ENCODE results near the gene SLC1A6. TPM values are rescaled to one million over a fixed set of nuclear protein-coding genes. Genes with fewer than 3 reads are reported as not detected.

SLC1A6 gene
- polyA plus RNA-seq, 2 donors: 0.05 TPM; not detected in 1

DNA sequence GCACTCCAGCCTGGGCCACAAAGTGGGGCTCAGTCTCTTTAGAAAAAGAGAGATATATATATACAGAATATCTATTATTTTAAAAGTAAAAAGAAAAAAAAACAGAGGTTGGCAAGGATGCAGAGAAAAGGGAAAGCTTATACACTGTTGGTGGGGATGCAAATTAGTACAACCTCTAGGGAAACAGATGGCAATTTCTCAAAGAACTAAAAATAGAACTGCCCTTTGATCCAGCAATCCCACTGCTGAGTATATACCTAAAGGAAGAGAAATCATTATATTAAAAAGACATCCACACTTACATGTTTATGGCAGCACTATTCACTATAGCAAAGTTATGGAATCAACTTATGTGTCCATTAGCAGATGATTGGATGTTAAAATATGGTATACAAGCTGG lies 28.6 kb upstream of the SLC1A6 start:
- Histone ChIP-seq H3K36me3 (ENCODE audit: control insufficient read depth in 2 of 2, insufficient read depth in 2 of 2, low read length in 1 of 2) (no peaks in the 10 kb centered on the region), H3K27me3 (ENCODE audit: control insufficient read depth in 1 of 2, insufficient read depth in 2 of 2, low read length in 2 of 2) (peaks cover 7 to 9% of the 10 kb centered on the region in 2 donors), H3K27ac (ENCODE audit: low read depth in 2 of 2, low read length in 1 of 2) (no peak overlapping the region), H3K4me1 (ENCODE audit: control insufficient read depth in 2 of 2, insufficient read depth in 2 of 2, low read length in 1 of 2) (peaks cover 4 to 6% of the 10 kb centered on the region in 2 donors), H3K9me3 (ENCODE audit: control insufficient read depth in 2 of 2, insufficient read depth in 1 of 2, low read depth in 1 of 2, low read length in 1 of 2) (peaks cover 0 to 4% of the 10 kb centered on the region in 2 donors), H3K4me3 (ENCODE audit: low read depth in 1 of 2, low read length in 2 of 2) (no peak overlapping the region)

DNA sequence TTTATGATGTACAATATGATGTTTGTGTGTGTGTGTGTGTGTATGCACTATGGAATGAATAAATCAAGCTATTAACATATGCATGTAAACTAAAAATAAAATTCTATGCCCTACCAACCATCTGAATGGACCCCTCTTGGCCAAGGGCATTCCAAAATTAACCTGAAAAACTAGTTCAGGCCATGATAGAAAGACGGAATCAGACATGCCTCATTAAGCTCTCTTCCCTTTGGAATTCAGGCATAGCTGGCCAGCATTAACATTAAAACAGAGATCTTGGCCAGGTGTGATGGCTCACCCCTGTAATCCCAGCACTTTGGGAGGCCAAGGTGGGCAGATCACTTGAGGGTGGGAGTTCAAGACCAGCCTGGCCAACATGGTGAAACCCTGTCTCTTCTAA lies 18.3 kb upstream of the SLC1A6 start:
- H3K9me3 ChIP-seq (ENCODE audit: control insufficient read depth in 2 of 2, insufficient read depth in 1 of 2, low read depth in 1 of 2, low read length in 1 of 2): no peaks in the 10 kb centered on the region
- no peaks in the 10 kb centered on the region for H3K27me3 ChIP-seq (ENCODE audit: control insufficient read depth in 1 of 2, insufficient read depth in 2 of 2, low read length in 2 of 2)
- H3K27ac ChIP-seq (ENCODE audit: low read depth in 2 of 2, low read length in 1 of 2): no peak overlapping the region
- no peaks in the 10 kb centered on the region for H3K36me3 ChIP-seq (ENCODE audit: control insufficient read depth in 2 of 2, insufficient read depth in 2 of 2, low read length in 1 of 2)
- no peaks in the 10 kb centered on the region for H3K4me1 ChIP-seq (ENCODE audit: control insufficient read depth in 2 of 2, insufficient read depth in 2 of 2, low read length in 1 of 2)
- H3K4me3 ChIP-seq (ENCODE audit: low read depth in 1 of 2, low read length in 2 of 2): no peak overlapping the region
- WGBS, 2 donors: 49 to 52% methylated on average over 1 of the region's 1 CpG

DNA sequence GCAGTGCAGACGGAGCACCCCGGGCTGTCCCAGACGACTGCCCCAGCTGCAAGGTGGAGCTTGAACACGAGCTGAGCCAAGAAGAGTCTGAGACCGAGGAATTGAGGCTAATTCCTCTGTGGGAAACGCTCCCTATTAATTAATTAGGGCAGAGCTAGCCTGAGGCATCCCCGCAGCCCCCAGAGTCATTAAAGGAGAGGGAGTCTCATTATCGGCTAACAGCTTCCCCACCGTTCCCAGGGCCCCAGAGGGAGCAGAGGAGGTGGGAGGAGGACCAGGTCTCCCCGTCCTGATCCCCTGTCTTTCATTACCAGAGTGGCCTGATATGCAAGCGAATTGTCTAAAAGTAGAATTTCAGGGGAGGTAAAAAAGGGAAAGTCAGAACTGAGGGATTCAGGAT lies 13.1 kb upstream of the SLC1A6 start:
- WGBS, 2 donors: 68 to 70% methylated on average over 11 of the region's 11 CpGs
- no peaks in the 10 kb centered on the region for H3K4me1 ChIP-seq (ENCODE audit: control insufficient read depth in 2 of 2, insufficient read depth in 2 of 2, low read length in 1 of 2)
- no peak overlapping the region for H3K4me3 ChIP-seq (ENCODE audit: low read depth in 1 of 2, low read length in 2 of 2)
- H3K36me3 ChIP-seq (ENCODE audit: control insufficient read depth in 2 of 2, insufficient read depth in 2 of 2, low read length in 1 of 2): no peaks in the 10 kb centered on the region
- no peaks in the 10 kb centered on the region for H3K27me3 ChIP-seq (ENCODE audit: control insufficient read depth in 1 of 2, insufficient read depth in 2 of 2, low read length in 2 of 2)
- no peaks in the 10 kb centered on the region for H3K9me3 ChIP-seq (ENCODE audit: control insufficient read depth in 2 of 2, insufficient read depth in 1 of 2, low read depth in 1 of 2, low read length in 1 of 2)
- no peak overlapping the region for H3K27ac ChIP-seq (ENCODE audit: low read depth in 2 of 2, low read length in 1 of 2)

DNA sequence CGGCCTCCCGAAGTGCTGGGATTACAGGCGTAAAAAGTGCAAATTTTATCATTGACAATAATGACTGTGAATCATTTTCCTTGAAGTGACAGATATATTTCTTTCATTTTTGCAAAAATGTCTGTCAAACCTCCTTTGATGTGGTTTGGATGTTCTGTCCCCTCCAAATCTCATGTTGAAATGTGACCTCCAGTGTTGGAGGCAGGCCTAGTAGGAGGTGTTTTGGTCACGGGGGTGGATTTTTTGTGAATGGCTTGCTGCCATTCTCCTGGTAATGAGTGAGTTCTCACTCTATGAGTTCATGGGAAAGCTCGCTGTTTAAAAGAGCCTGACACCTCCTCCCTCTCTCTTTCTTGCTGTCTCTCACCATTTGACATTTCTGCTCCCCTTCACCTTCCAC lies 5.5 kb upstream of the SLC1A6 start:
- H3K9me3 ChIP-seq (ENCODE audit: control insufficient read depth in 2 of 2, insufficient read depth in 1 of 2, low read depth in 1 of 2, low read length in 1 of 2): no peaks in the 10 kb centered on the region
- WGBS, 2 donors: 45 to 58% methylated on average over 5 of the region's 5 CpGs
- peaks cover 0 to 4% of the 10 kb centered on the region in 2 donors for H3K27me3 ChIP-seq (ENCODE audit: control insufficient read depth in 1 of 2, insufficient read depth in 2 of 2, low read length in 2 of 2)
- no peaks in the 10 kb centered on the region for H3K4me1 ChIP-seq (ENCODE audit: control insufficient read depth in 2 of 2, insufficient read depth in 2 of 2, low read length in 1 of 2)
- no peak overlapping the region for H3K27ac ChIP-seq (ENCODE audit: low read depth in 2 of 2, low read length in 1 of 2)
- H3K4me3 ChIP-seq (ENCODE audit: low read depth in 1 of 2, low read length in 2 of 2): no peak overlapping the region
- no peaks in the 10 kb centered on the region for H3K36me3 ChIP-seq (ENCODE audit: control insufficient read depth in 2 of 2, insufficient read depth in 2 of 2, low read length in 1 of 2)

DNA sequence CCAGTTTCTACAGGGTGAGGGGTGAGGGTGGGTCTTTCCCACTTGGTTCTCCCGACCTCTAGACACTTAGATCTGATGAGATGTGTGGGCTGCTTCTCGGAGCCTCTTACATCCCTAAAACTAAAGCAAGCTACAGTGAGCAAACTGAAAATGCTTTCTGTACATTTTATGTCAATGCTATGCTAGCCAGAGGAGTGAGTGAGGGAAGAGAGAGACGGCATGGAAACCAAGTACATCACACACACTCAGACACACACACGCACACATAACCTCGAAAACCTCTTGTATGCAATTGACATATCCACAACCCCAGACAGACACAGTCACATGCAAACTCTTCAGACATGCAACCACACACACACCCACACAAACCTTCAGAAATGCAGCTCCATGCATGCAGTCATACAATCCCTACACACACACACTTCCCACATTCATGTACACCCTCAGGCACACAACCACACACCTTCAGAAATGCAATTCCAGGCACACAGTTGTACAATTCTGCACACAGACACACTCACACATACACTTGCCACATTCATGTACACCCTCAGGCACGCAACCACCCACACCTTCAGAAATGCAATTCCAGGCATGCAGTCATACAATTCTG lies 1.4 kb downstream of the SLC1A6 start:
- 56 to 66% methylated on average over 6 of the region's 6 CpGs for WGBS, 2 donors
- Histone ChIP-seq H3K27ac (ENCODE audit: low read depth in 2 of 2, low read length in 1 of 2) (no peak overlapping the region), H3K4me1 (ENCODE audit: control insufficient read depth in 2 of 2, insufficient read depth in 2 of 2, low read length in 1 of 2) (peaks cover 0 to 3% of the 10 kb centered on the region in 2 donors), H3K27me3 (ENCODE audit: control insufficient read depth in 1 of 2, insufficient read depth in 2 of 2, low read length in 2 of 2) (peaks cover 0 to 8% of the 10 kb centered on the region in 2 donors), H3K4me3 (ENCODE audit: low read depth in 1 of 2, low read length in 2 of 2) (no peak overlapping the region), H3K36me3 (ENCODE audit: control insufficient read depth in 2 of 2, insufficient read depth in 2 of 2, low read length in 1 of 2) (no peaks in the 10 kb centered on the region), H3K9me3 (ENCODE audit: control insufficient read depth in 2 of 2, insufficient read depth in 1 of 2, low read depth in 1 of 2, low read length in 1 of 2) (no peaks in the 10 kb centered on the region)

DNA sequence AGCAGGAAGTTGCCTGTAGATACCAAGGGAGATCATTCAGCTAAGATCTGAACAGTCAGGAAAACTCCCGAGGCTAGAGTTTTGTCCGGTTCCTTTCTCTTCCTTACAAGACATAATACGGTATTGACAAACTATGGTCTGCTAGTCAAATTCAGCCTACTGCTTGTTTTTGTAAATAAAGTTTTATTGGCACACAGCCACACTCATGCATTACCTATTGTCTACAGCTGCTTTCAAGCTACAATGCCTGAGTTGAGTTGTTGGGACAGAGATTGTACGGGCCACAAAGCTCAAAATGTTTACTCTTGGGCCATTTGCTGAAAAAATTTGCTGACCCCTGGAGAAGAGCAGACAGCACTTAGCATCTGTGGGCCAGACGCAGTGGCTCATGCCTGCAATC lies 2.5 kb downstream of the SLC1A6 start:
- Histone ChIP-seq H3K27ac (ENCODE audit: low read depth in 2 of 2, low read length in 1 of 2) (no peak overlapping the region), H3K9me3 (ENCODE audit: control insufficient read depth in 2 of 2, insufficient read depth in 1 of 2, low read depth in 1 of 2, low read length in 1 of 2) (no peaks in the 10 kb centered on the region), H3K4me1 (ENCODE audit: control insufficient read depth in 2 of 2, insufficient read depth in 2 of 2, low read length in 1 of 2) (peaks cover 0 to 3% of the 10 kb centered on the region in 2 donors), H3K36me3 (ENCODE audit: control insufficient read depth in 2 of 2, insufficient read depth in 2 of 2, low read length in 1 of 2) (no peaks in the 10 kb centered on the region), H3K4me3 (ENCODE audit: low read depth in 1 of 2, low read length in 2 of 2) (no peak overlapping the region), H3K27me3 (ENCODE audit: control insufficient read depth in 1 of 2, insufficient read depth in 2 of 2, low read length in 2 of 2) (peaks cover 0 to 8% of the 10 kb centered on the region in 2 donors)
- WGBS, 2 donors: 56 to 70% methylated on average over 5 of the region's 5 CpGs

DNA sequence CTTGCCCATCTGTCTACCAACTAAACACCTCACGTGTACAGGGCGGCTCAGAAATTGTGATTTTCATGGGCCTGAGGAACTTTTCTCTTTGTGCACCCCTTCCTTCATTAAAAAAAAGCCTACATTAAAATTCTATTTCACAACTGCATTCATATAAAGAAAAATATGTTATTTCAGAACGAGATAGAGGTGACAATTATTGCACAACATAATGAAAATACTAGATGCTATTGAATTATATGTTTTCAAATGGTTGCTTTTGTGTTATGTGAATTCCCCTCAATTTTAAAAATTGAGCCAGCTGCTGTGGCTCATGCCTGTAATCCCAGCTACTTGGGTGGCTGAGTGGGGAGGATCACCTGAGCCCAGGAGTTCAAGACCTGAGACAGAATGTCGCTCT lies 5.2 kb downstream of the SLC1A6 start:
- Histone ChIP-seq H3K4me3 (ENCODE audit: low read depth in 1 of 2, low read length in 2 of 2) (no peak overlapping the region), H3K27me3 (ENCODE audit: control insufficient read depth in 1 of 2, insufficient read depth in 2 of 2, low read length in 2 of 2) (peaks cover 0 to under 1% of the 10 kb centered on the region in 2 donors), H3K36me3 (ENCODE audit: control insufficient read depth in 2 of 2, insufficient read depth in 2 of 2, low read length in 1 of 2) (no peaks in the 10 kb centered on the region), H3K9me3 (ENCODE audit: control insufficient read depth in 2 of 2, insufficient read depth in 1 of 2, low read depth in 1 of 2, low read length in 1 of 2) (no peaks in the 10 kb centered on the region), H3K4me1 (ENCODE audit: control insufficient read depth in 2 of 2, insufficient read depth in 2 of 2, low read length in 1 of 2) (no peaks in the 10 kb centered on the region), H3K27ac (ENCODE audit: low read depth in 2 of 2, low read length in 1 of 2) (no peak overlapping the region)
- WGBS, 2 donors: 65 to 74% methylated on average over 4 of the region's 4 CpGs

DNA sequence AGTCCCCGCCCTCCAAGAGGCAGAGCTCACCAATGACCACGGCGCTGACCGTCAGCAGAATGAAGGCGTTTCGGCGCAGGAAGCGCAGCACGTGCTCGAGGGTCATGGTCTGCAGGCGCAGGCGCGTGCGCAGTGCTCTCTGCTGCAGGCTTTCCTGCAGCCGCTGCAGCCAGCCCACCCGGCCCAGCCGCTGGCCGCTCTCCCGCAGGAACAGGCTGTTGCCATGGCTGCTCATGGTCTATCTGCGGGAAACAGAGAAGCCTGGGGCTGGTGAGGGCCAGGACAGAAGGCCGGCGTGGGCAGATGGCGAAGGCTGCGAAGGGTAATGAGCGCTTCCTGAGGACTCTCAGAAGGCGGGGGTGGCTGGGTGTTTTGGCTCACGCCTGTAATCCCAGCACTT lies 7.0 kb downstream of the SLC1A6 start:
- H3K27me3 ChIP-seq (ENCODE audit: control insufficient read depth in 1 of 2, insufficient read depth in 2 of 2, low read length in 2 of 2): no peaks in the 10 kb centered on the region
- no peak overlapping the region for H3K27ac ChIP-seq (ENCODE audit: low read depth in 2 of 2, low read length in 1 of 2)
- 88 to 89% methylated on average over 27 of the region's 27 CpGs for WGBS, 2 donors
- no peak overlapping the region for H3K4me3 ChIP-seq (ENCODE audit: low read depth in 1 of 2, low read length in 2 of 2)
- H3K4me1 ChIP-seq (ENCODE audit: control insufficient read depth in 2 of 2, insufficient read depth in 2 of 2, low read length in 1 of 2): no peaks in the 10 kb centered on the region
- no peaks in the 10 kb centered on the region for H3K36me3 ChIP-seq (ENCODE audit: control insufficient read depth in 2 of 2, insufficient read depth in 2 of 2, low read length in 1 of 2)
- H3K9me3 ChIP-seq (ENCODE audit: control insufficient read depth in 2 of 2, insufficient read depth in 1 of 2, low read depth in 1 of 2, low read length in 1 of 2): no peaks in the 10 kb centered on the region

DNA sequence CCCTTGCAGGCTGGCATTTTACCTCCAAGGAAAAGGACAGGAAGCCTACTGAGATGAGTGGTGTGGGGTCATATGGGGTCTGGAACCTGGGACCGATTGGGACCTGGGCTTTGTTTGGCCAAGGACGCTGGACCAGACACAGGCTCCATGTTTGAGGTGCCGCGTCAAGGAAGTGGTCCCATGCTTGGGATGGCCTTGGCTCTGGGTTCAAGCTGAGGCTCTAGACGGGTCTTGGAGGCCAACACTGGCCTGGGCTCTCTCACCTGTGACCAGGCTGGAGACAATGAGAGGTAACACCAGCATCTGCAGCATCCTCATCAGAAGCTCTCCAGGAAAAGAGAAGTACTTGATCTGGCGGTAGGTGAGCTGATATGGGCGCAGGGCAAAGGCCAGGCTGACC lies 8.2 kb downstream of the SLC1A6 start:
- H3K9me3 ChIP-seq (ENCODE audit: control insufficient read depth in 2 of 2, insufficient read depth in 1 of 2, low read depth in 1 of 2, low read length in 1 of 2): no peaks in the 10 kb centered on the region
- 76 to 83% methylated on average over 7 of the region's 7 CpGs for WGBS, 2 donors
- H3K4me1 ChIP-seq (ENCODE audit: control insufficient read depth in 2 of 2, insufficient read depth in 2 of 2, low read length in 1 of 2): no peaks in the 10 kb centered on the region
- H3K27me3 ChIP-seq (ENCODE audit: control insufficient read depth in 1 of 2, insufficient read depth in 2 of 2, low read length in 2 of 2): no peaks in the 10 kb centered on the region
- H3K4me3 ChIP-seq (ENCODE audit: low read depth in 1 of 2, low read length in 2 of 2): no peak overlapping the region
- no peaks in the 10 kb centered on the region for H3K36me3 ChIP-seq (ENCODE audit: control insufficient read depth in 2 of 2, insufficient read depth in 2 of 2, low read length in 1 of 2)
- H3K27ac ChIP-seq (ENCODE audit: low read depth in 2 of 2, low read length in 1 of 2): no peak overlapping the region

DNA sequence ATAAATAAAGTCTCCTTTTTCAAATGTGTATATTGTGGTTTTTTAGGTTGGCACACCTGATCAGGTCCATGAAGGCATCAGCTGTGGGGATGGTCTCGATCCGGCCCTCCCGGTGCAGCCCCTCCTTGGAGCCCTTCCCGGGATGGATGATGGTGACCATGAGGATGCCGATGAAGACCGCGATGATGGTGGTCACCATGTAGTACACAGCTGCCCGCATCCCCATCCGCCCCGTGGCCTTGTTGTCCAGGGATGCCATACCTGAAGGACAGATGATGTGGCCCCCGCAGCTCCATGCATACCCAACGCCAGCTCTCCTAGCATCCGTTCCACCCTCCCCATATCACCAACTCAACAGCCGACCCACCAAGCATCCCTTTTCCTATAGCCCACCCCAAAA lies 11.4 kb downstream of the SLC1A6 start:
- no peaks in the 10 kb centered on the region for H3K4me1 ChIP-seq (ENCODE audit: control insufficient read depth in 2 of 2, insufficient read depth in 2 of 2, low read length in 1 of 2)
- 90 to 94% methylated on average over 14 of the region's 14 CpGs for WGBS, 2 donors
- H3K27ac ChIP-seq (ENCODE audit: low read depth in 2 of 2, low read length in 1 of 2): no peak overlapping the region
- no peak overlapping the region for H3K4me3 ChIP-seq (ENCODE audit: low read depth in 1 of 2, low read length in 2 of 2)
- no peaks in the 10 kb centered on the region for H3K36me3 ChIP-seq (ENCODE audit: control insufficient read depth in 2 of 2, insufficient read depth in 2 of 2, low read length in 1 of 2)
- no peaks in the 10 kb centered on the region for H3K9me3 ChIP-seq (ENCODE audit: control insufficient read depth in 2 of 2, insufficient read depth in 1 of 2, low read depth in 1 of 2, low read length in 1 of 2)
- H3K27me3 ChIP-seq (ENCODE audit: control insufficient read depth in 1 of 2, insufficient read depth in 2 of 2, low read length in 2 of 2): no peaks in the 10 kb centered on the region

Measured in esophagus (tissue), 2 donors.